Stimulated activated CD4-positive, alpha-beta T cell treated with anti-CD3 and anti-CD28 coated beads, TNF-alpha, amount 100 ng/mL, for 1 hour (primary cell): ENCODE measurements around the gene KRTAP10-3.
"Not testable (repeated sequence)": the region's sequence is repeated elsewhere in the genome, so short reads cannot be mapped to it uniquely, and the experiment has no call there.

Source experiments
- DNase-seq, 3 donors: peaks; one replicate each; pipeline ENCODE4 v3.0.0-alpha.2; 2020; ENCODE audit warnings: low read depth in 3 of 3, low spot score in 1 of 3

Gene KRTAP10-3

DNA sequence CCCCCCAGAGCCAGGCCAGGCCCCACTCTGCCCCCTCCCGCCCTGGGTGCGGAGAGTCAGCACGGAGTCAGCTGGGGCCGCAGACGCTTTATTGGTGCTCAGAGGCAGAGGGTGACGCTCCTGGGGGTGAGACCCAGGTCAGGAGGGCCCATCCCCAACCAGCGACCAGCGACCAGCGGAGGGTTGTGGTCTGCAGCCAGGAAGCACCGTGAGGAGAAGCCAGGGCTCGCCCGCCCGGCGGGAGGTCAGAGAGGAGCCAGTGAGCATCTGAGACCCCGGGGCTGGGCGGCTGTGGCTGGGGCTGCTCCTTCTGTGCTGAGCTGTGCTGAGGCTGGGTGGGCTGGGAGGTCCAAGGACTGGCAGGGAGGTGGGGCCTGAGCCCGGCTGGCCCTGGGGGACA is 8.3 kb downstream of the KRTAP10-3 start:
- DNase-seq = not testable (repeated sequence)

DNA sequence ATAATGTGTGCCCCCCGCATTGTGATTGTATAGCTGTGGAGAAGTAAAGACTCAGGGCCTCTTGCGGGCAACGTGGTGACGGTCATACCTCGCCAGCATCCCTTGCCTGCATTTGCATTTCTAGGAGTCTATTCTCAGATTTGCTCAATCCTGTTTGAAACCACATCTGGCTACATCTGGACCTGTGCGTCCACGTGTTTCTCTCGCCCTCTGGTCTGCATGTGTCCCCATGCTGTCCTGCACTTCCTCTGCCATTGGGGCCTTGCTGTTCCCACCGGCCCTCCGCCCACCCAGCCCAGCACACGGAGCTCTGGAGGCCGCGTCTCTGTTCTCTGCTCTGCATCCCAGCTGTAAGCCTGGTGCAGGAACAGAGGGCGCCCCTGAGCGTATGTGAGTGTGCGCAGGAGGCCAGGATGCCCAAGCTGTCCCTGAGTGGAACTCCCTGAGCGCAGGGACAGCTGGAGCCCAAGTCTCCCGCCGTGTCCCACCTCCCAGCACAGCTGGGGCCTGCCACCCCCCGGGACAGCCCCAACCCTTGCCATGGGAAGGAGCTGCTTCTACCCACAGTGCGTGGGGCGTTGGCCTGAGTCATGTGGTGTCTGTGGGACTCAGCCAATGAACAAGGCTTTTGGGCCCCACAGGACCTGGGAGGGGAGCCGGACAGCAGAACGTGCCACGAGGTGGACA is 8.9 kb downstream of the KRTAP10-3 start:
- no peak for DNase-seq

DNA sequence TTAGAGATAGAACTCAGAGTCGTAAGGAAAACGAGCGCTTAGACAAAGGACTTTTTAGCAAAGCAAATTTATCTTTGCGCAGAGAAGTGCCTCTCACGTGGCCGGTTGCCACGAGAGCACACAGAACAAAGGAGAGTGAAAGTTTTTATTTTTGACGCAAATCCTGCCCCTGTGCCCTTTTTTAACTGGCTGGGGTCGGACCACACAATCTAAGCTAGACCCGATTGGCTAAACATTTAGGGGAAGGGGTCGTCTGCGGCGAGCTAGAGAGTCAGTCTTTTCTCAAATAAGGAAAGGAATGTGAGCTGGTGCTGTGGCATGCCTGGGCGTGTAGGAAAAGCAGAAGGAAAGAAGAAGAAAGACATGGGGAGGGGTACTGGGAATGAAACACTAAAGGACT is 9.7 kb downstream of the KRTAP10-3 start:
- no peak for DNase-seq

DNA sequence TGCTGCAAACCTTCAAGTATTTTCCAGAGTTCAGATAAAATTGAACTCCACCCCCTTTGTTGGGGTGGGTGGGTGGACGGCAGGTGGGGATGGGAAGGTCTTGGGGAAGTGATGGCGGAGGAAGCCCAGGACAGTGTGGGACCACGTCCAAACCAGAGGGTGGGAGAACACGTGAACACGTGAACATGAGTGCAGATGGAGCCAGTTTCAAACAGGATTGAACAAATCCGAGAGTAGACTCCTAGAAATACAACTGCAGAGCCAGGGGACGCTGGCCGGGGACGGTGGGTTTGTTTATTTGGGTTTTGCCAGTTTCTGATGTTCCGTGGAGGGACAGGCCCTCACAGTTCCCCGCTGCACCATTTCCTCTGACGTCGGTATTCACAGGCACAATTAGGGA is 10.2 kb downstream of the KRTAP10-3 start:
- DNase-seq = no peak

DNA sequence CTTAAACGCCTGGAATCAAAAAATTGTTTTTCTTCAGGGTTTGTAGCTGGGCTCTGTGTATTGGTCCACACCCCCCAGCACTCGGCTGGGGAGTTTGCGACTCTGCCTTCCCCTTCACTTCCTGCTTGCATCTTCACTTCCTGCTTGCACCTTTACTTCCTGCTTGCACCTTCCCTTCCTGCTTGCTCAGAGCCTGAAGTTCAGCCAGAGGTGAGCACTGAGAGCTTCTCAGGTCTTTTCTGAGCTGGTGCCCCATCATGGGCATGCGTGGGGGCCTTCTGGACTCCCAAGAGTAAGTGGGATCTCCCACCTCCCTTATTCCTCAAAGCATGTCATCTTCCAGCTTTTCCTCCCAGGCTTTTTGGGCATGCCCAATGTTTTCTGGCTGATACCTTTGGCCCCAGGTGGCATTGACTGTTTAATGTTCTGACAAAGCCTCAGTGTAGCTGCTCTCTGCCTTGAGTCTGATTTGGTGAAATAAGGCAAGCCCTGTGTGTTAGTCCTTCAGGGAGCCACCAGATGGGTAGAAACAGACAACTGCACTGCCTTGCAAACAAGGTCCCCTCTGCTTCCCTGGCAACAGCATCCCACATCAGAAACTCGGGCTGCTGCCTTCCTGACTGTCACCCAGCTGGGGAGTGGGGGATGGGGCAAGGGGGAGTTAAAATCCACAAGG is 10.8 kb downstream of the KRTAP10-3 start:
- DNase-seq = peak in 2 of 3 donors; percentile 4 to 13

DNA sequence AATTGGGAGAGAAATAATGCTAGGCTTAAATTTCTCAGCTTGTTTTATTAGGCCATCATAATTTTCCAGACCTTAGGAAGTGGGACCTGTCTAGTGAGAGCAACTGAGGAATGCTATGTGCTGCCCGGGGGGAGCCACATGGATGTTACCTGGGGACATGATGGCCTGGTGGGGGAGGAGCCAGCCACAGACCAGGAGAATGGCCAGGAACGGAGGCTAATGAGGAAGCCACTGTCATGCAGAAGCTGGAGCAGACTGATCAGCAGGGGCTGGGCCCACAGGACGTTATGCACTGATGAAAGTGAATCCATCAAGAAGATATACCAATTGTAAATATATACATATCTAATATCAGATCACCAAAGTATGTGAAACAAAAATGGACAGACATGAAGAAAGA is 14.0 kb downstream of the KRTAP10-3 start:
- no peak for DNase-seq

DNA sequence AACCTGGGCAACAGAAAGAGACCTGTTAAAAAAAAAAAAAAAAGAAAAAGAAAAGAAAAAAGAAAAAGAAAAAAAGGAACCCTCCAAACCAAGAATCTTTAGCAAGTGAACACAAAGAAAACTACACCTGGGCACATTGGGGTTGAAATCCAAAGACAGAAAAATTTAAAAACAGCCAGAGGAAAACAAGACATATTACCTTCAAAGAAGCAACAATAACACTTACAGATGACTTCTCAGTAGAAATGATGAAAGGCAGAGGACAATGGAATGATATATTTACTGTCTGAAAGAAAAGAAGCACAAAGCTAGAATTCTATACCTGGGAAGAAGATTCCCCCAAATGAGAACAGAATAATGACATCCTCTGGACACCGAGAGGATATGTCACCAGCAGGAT is 15.9 kb downstream of the KRTAP10-3 start:
- no peak for DNase-seq

DNA sequence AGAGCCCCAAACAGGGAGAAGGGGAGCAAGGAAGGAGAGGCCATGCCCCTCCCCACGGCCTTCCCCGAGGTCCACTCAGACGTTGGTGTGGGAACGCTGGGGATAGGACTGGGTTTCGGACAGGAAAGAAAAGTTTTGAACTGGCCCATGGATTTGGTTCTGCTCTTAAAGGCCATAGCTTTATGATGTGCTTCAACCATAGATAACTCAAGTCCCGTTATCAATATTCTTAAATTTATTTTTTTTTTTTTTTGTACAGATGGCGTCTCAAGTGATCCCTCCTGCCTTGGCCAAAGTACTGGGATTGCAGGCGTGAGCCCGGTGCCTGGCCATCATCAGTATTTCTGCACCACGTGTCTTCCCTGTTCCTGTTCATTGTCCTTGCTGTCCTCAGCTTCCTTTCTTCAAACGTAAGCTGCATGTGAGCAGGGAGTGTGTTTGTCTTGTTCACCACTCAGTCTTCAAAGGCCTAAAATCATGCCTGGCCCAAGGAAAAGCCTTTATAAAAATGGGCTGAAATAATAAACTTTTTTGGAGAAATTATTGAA is 17.8 kb downstream of the KRTAP10-3 start:
- no peak for DNase-seq

DNA sequence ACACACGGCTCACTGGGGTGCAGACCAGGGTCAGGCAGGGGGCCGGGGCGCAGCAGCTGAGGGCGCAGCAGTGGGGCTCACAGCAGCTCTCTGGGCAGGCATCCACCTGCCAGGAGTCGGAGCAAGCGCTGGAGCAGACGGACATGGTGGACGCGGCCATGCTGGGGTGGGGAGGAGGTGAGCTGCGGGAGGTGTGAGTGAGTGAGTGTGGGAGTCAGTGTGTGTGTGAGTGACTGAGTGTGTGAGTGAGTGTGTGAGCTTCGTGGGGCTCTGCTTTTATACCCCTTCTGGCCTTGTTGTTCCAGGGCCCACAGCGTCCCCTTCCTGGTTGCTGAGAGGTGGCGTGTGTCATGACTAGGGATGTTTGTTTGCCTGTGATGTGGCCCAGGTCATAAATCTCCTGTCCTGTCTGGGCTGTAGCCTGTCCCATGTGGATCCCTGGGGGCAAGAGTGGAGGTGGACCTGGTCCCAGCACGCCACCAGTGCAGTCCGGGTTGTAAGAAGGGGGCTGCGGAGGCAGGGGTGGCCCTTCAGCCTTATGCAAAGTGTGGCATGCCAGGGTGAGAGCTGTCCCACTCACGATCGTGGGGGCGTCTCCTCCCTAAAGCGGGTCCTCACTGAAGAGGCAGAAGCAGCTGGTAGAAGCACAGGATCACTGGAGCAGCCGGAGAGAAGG is 18.5 kb downstream of the KRTAP10-3 start, which contains the start of gene KRTAP10-1:
Gene KRTAP10-1, minus strand, starts transcription at position 205 of the 676 bp plus-strand sequence. Its CDS starts 45 bp downstream, at position 160.
- no peak for DNase-seq

DNA sequence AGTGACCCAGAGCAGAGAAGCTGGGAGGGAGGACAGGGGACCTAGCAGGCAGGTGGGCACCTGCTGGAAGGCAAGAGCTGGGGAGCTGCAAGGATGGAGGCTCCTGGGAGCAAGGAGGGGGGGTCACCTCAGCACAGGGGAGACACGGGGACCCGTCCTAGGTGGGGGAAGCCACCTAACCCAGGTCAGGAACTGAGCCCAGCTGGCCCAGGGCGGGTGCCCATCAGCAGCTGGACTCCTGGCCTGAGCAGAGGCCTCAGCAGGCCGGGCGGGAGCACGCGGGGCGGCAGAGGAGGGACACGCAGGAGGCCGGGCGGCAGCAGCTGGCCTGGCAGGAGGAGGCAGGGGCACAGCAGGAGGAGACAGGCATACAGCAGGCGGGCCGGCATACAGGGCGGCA is 19.5 kb downstream of the KRTAP10-3 start:
- no peak for DNase-seq

DNA sequence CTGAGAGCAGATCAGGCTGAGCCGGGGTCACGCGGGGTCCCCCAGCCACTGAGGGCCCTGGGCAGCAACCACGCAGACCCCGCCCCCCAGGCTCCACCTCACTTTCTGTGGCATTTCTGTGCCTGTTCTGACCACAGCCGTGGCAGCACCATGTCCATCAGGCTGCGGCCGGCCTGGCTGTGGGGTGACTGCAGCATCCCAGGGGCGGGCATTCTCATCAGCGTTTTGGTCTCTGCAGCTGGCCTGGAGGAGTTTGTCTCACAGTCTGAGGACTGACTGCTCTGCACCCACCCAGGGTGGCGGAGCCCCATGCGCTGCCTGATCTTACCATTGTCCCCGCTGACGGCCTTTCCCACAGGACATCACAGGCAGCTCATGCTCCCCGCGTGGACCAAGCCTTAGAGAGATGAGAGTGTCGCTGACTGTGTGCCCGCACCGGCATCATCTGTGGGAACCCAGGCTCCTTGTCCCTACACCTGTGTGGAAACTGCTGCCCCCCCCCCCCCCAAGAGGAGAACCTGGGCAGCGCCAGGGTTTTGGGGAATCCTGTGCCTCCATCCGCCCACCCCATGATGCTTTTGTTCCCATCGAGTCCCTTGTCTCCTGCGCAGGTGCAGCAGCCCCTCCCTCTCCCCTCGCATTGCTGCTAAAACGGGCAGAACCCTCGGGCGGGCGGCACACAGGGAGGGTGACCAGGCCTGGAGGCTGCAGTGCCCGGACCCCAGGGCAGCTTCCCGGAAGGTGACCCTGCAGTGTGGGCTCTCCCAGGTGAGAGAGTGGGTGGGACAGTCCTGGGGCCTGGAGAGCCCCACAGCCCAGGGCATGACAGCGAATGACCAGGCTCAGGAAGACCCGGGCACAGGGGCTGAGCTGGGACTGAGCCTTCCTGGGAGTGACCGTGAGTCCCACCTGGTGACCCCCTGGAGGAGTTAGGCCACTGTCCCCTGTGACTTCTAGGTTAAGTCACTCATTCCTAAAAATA is 20.4 kb downstream of the KRTAP10-3 start:
- no peak for DNase-seq

DNA sequence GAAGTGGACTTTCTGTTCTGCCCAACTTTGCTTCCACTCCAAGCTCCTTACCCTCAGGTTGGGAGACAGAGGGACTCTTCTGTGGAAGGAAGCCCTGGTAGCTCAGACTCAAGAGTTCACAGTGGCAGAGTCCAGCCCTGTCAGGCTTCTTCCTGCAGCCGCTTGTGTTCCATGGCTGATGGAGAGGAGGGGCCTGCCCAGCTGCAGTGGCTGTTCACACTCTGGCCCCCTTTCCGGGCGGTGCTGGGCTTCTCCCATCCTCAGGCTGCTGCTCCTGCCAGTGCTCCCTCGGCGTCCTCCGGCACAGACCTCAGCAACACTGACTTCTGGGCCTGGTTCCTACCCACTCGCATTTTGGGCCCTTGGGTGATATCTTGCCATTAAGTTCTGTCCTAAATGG is 22.6 kb downstream of the KRTAP10-3 start:
- DNase-seq = no peak

DNA sequence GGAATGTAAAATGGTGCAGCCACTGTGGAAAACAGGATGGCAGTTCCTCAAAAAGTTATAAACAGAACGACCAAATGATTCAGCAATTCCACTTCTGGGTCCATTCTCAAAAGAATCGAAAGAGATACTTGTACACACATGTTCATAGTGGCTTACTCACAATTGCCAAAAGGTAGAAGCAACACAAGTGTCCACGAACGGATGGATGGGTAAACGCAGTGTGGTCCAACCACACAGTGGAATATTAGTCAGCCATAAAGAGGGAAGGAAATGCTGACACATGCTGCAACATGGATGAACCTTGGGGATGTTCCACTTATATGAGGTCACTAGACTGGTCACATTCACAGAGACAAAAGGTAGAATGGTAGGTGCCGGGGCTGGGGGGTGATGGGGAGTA is 23.9 kb downstream of the KRTAP10-3 start:
- DNase-seq = no peak

DNA sequence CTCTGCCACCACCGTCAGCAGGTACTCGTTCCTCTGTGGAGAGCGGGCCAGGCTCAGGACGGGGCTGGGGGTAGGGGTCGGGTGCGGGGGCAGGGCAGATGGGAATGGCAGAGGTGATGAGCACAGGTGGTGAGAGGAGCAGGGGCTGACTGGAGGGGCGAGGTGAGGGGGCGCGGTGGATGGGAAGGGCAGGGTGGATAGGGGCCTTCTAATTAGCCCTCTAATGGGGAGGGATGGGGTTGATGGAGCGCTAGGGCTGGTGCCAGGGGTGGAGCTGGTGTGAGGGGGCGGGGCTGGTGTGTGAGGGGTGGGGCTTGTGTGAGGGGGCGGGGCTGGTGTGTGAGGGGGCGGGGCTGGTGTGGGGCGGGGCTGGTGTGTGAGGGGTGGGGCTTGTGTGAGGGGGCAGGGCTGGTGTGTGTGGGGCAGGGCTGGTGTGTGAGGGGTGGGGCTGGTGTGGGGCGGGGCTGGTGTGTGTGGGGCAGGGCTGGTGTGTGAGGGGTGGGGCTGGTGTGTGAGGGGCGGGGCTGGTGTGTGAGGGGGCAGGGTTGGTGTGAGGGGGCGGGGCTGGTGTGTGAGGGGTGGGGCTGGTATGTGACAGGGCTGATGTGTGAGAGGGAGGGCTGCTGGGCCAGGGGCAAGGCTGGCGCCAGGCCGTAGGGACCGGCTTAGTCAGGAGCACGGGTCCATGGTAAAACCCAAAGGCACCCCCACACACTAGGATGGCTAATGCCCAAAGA is 24.5 kb downstream of the KRTAP10-3 start:
- DNase-seq = no peak

DNA sequence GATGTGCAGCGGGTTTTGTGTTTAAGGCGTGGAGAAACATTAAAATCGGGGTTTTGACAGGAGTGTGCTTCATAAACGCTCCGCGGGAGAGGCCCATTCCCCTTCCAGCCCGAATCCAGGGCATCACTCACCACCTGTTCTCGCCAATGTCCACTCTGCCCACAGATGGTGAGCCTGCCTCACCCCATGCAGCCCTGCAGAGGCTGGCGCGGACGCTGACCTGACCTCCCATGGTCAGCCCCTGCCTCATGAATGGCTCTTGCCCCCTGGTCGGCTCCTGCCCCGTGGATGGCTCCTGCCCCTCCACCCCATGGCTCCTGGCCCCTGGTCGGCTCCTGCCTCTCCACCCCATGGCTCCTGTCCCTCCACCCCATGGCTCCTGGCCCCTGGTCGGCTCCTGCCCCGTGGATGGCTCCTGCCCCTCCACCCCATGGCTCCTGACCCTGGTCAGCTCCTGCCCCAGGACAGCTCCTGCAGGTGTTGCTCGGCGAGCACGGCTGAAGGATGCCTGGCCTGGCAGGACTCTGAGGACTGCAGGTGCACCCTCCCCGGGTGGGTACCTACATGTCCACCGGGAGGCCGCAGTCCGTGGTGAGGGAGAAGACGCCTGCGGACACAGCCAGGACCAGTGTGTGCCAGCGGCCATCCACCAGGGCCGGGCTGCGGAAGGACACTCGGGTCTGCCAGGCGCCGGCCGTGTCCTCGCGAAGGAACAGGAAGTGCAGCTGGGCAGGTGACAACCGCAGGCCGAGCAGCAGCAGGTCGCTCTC is 25.3 kb downstream of the KRTAP10-3 start:
- no peak for DNase-seq

DNA sequence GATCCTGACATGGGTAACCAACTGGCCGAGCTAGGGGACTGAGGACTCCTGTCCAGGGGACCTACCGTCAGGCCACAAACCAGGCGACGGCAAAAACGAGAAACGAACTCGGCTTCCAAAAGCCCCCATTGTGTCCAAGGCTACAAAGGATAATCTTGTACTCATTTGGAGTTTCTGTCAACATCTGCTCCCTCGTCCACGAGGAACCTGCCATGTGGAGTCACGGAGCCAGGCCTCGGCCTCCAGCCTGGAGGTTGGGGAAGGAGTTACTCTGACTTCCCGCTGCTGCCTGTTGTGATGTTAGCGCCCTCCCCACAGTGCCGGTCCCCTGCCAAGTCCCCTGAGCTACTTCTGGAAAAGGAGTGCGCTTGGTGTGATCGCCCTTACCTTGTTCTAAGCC is 25.9 kb downstream of the KRTAP10-3 start:
- DNase-seq = no peak

DNA sequence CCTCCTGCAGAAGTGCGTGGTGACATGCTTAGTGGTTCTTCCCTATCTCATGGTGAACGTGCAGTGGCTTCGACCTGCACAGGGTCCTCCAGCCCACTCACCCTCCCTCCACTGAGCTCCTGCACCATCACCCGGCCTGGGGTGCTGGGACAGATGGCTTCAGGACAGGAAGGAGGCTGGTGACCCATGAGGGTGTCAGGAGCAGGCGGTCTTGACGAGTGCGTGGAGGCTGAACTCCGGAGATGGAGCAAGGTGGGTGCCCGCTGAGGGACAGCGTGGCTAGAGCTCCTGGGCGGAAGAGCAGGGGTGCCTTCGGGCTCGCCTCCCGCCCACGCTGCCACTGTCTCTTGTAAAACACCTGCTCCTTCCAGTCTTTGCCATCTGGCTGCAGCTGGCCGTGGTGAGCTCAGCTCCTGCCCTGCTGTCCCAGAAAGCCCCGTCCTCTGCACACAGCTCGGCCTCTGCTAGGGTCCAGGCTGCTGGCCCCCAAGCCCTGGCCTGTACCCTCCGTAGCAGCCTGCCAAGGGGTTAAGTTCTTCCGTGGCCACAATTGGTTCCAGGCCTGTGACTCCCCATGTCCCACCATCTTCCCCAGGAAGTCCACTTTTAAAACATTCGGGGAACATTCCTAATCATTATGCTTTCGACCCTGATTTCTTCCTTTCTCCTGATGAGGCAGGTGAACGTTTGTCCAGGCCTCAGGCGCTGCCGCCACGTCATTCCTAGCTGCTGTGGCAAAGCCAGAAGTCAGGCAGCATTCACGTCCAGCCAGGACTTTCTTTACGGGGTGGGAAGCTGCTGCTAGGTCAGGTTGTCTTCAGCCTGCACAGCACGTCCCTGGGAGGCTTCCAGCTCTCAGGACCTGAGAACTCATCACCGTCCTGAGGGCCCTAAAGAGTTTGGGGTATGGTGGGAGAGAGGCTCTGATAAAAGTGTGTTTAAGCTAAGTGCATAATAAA is 26.7 kb downstream of the KRTAP10-3 start:
- no peak for DNase-seq

DNA sequence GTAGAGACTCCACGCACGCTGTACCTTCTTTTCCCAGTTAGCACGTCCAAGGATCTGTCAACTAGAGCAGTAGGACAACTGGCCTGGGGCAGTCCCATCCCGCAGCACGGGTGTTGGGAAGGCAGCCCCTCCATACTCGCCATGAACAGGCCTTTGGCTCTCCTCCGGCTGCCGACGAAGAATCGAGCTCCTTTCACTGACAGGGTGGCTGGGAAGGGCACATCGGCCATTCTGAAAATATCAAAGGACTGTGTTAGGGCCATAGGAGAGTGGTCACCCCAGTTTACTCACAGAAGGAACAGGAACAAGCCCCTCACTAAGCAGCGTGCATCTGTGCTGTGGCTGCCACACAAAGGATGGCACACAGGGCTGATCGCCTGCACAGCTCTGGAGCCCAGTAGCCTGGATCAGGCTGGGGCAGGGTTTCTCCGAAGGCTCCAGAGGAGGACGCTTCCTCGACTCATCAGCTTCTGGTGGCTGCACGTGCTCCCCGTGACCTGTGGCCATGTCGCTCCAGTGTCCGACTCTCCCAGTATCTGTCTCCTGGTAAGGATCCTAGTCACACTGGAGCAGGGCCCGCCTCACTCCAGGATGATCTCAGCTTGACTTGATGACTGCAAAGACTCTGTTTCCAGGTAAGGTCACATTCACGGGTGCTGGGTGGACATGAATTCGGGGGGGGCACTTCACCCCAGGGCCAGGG is 27.5 kb downstream of the KRTAP10-3 start:
- no peak for DNase-seq
